Measurements from ENCODE around the gene RIN3. TPM values are rescaled to one million over a fixed set of nuclear protein-coding genes. Genes with fewer than 3 reads are reported as not detected.

RIN3 gene
- polyA plus RNA-seq, 1 experiment = 8.2 TPM

GRCh38 chr14:92502541-92503286 lies 10.9 kb upstream of the RIN3 start:
- POLR2A ChIA-PET = no interaction called here
- CTCF ChIA-PET = no interaction called here

GRCh38 chr14:92503756-92504491 lies 9.7 kb upstream of the RIN3 start:
- no peaks in the 10 kb centered on the region for H3K36me3 ChIP-seq (ENCODE audit: control insufficient read depth, insufficient read depth, low read length)
- POLR2A ChIA-PET = no interaction called here
- CTCF ChIA-PET = interaction anchor here (0.7 kb wide), 1 partner anchor 195 kb away, joined by 3 read pairs; no protein-coding TSS in a partner anchor
- 0 out of 2 replicates have a peak, but pooled peaks have one; percentile 21 for TF ChIP-seq CTCF (IDR thresholded peaks at IDR 0.05; ENCODE audit: insufficient read depth, low read depth, low read length)
- H3K4me3 ChIP-seq (ENCODE audit: low read depth, low read length) = no peak overlapping the region
- DNase-seq (ENCODE audit: low read depth) = peak; percentile 69
- no peaks in the 10 kb centered on the region for H3K27me3 ChIP-seq (ENCODE audit: control insufficient read depth, insufficient read depth, low read length)

More at GRCh38 chr14:92502541-92503286, 10.9 kb upstream of the RIN3 start:
- no peak for TF ChIP-seq CTCF (IDR thresholded peaks at IDR 0.05; ENCODE audit: insufficient read depth, low read depth, low read length)
- no peak for DNase-seq (ENCODE audit: low read depth)
- Histone ChIP-seq H3K36me3 (ENCODE audit: control insufficient read depth, insufficient read depth, low read length) (no peaks in the 10 kb centered on the region), H3K4me3 (ENCODE audit: low read depth, low read length) (no peak overlapping the region), H3K27me3 (ENCODE audit: control insufficient read depth, insufficient read depth, low read length) (no peaks in the 10 kb centered on the region; the same call in 1 of the 2 replicates)

- Histone ChIP-seq H3K4me3 (ENCODE audit: low read depth, low read length) (no peak overlapping the region), H3K36me3 (ENCODE audit: control insufficient read depth, insufficient read depth, low read length) (no peaks in the 10 kb centered on the region), H3K27me3 (ENCODE audit: control insufficient read depth, insufficient read depth, low read length) (no peaks in the 10 kb centered on the region)
- DNase-seq (ENCODE audit: low read depth) = no peak
- no peak for TF ChIP-seq CTCF (IDR thresholded peaks at IDR 0.05; ENCODE audit: insufficient read depth, low read depth, low read length)
- POLR2A ChIA-PET = no interaction called here
- CTCF ChIA-PET = interaction anchor here (1.4 kb wide), 1 partner anchor 181 kb away, joined by 4 read pairs; no protein-coding TSS in a partner anchor
Measured at GRCh38 chr14:92505826-92506225, 7.8 kb upstream of the RIN3 start.

GRCh38 chr14:92506231-92506630 lies 7.3 kb upstream of the RIN3 start:
- H3K4me3 ChIP-seq (ENCODE audit: low read depth, low read length) = no peak overlapping the region
- no peak for TF ChIP-seq CTCF (IDR thresholded peaks at IDR 0.05; ENCODE audit: insufficient read depth, low read depth, low read length)
- H3K27me3 ChIP-seq (ENCODE audit: control insufficient read depth, insufficient read depth, low read length) = no peaks in the 10 kb centered on the region
- CTCF ChIA-PET = interaction anchor here (1.4 kb wide), 1 partner anchor 181 kb away, joined by 4 read pairs; no protein-coding TSS in a partner anchor
- H3K36me3 ChIP-seq (ENCODE audit: control insufficient read depth, insufficient read depth, low read length) = no peaks in the 10 kb centered on the region
- POLR2A ChIA-PET = no interaction called here
- no peak for DNase-seq (ENCODE audit: low read depth)

GRCh38 chr14:92507174-92507768 lies 6.3 kb upstream of the RIN3 start:
- no peak for DNase-seq (ENCODE audit: low read depth)
- ChIA-PET CTCF (no interaction called here), POLR2A (no interaction called here)
- TF ChIP-seq CTCF (IDR thresholded peaks at IDR 0.05; ENCODE audit: insufficient read depth, low read depth, low read length) = no peak
- Histone ChIP-seq H3K27me3 (ENCODE audit: control insufficient read depth, insufficient read depth, low read length) (no peaks in the 10 kb centered on the region), H3K36me3 (ENCODE audit: control insufficient read depth, insufficient read depth, low read length) (no peaks in the 10 kb centered on the region), H3K4me3 (ENCODE audit: low read depth, low read length) (no peak overlapping the region)

Data from BJ (cell line).